Peyer's patch (tissue), 4 donors: ENCODE data around the gene TCF4. TPM values are rescaled to one million over a fixed set of nuclear protein-coding genes. Genes with fewer than 3 reads are reported as not detected.

ENCODE experiments used
- DNase-seq, 3 donors: peaks; one replicate each; pipeline ENCODE4 v3.0.0-alpha.2; 2017 to 2019
- H3K27ac ChIP-seq, 4 donors: fragments of 200-600 bp; sonication (generic); one replicate each; pipeline ENCODE4 v1.5.1; 2016 to 2019
- H3K27me3 ChIP-seq, 2 donors: fragments of 200-600 bp; sonication (generic); one replicate each; pipeline ENCODE4 v1.5.1; 2019
- H3K36me3 ChIP-seq, 3 donors: fragments of 200-600 bp; sonication (generic); one replicate each; pipeline ENCODE4 v1.5.1; 2016 to 2019
- H3K4me1 ChIP-seq, 4 donors: fragments of 200-600 bp; sonication (generic); one replicate each; pipeline ENCODE4 v1.5.1; 2016 to 2019
- H3K4me3 ChIP-seq, 4 donors: fragments of 200-600 bp; sonication (generic); 1 replicate in 3 of 4; 2 replicates in 1 of 4; pipeline ENCODE4 v1.5.1; 2016 to 2019; ENCODE audit warnings: mild to moderate bottlenecking in 1 of 4
- H3K9me3 ChIP-seq, 4 donors: fragments of 200-600 bp; sonication (generic); one replicate each; pipeline ENCODE4 v1.5.1; 2016 to 2019; ENCODE audit warnings: mild to moderate bottlenecking in 1 of 4
- CTCF ChIP-seq, 6 experiments: fragments of 450-650 bp in 4 of 6; fragments of 200-600 bp in 2 of 6; sonication (generic) in 1 of 6; IDR thresholded peaks; one replicate each; pipeline ENCODE4 v1.5.1; 2017 to 2019; ENCODE audit warnings: antibody characterized with exemption in 6 of 6, mild to moderate bottlenecking in 3 of 6, moderate library complexity in 1 of 6
- POLR2A ChIP-seq, 2 donors: fragments of 450-650 bp; IDR thresholded peaks; one replicate each; pipeline ENCODE4 v1.5.1; 2017; ENCODE audit warnings: antibody characterized with exemption in 2 of 2, mild to moderate bottlenecking in 2 of 2, moderate library complexity in 2 of 2
- total RNA-seq, 4 donors: library from RNA; depleted of rRNA; stranded (reverse); fragments of >200 nt; gene quantifications; one replicate each; pipeline ENCODE4 v1.1.0, GENCODE V29; 2016

TCF4 gene
- total RNA-seq, 4 donors from 2014 or later: 11.9 to 190 (median 33.8) TPM

- Histone ChIP-seq H3K4me1 (no peaks in the 10 kb centered on the region), H3K9me3 (no peaks in the 10 kb centered on the region), H3K4me3 (no peak overlapping the region), H3K27me3 (no peaks in the 10 kb centered on the region), H3K27ac (no peak overlapping the region), H3K36me3 (no peaks in the 10 kb centered on the region)
- TF ChIP-seq POLR2A (IDR thresholded peaks at IDR 0.05) (no peak), CTCF (IDR thresholded peaks at IDR 0.05) (no peak)
- DNase-seq: no peak
These were observed 93.1 kb downstream of the TCF4 start for GRCh38 chr18:55494899-55495298.

GRCh38 chr18:55494441-55494840, 93.6 kb downstream of the TCF4 start:
- Histone ChIP-seq H3K4me3 (no peak overlapping the region), H3K27me3 (no peaks in the 10 kb centered on the region), H3K27ac (no peak overlapping the region), H3K4me1 (peaks cover 0 to 3% (median 0%) of the 10 kb centered on the region in 4 donors), H3K36me3 (no peaks in the 10 kb centered on the region), H3K9me3 (no peaks in the 10 kb centered on the region)
- DNase-seq: no peak
- TF ChIP-seq CTCF (IDR thresholded peaks at IDR 0.05) (no peak), POLR2A (IDR thresholded peaks at IDR 0.05) (no peak)

- no peak overlapping the region for H3K27ac ChIP-seq
- peaks cover 0 to 3% (median 0%) of the 10 kb centered on the region in 4 donors for H3K4me1 ChIP-seq
- H3K36me3 ChIP-seq: no peaks in the 10 kb centered on the region
- no peaks in the 10 kb centered on the region for H3K27me3 ChIP-seq
- no peak overlapping the region for H3K4me3 ChIP-seq
- TF ChIP-seq POLR2A (IDR thresholded peaks at IDR 0.05) (no peak), CTCF (IDR thresholded peaks at IDR 0.05) (no peak)
- H3K9me3 ChIP-seq: no peaks in the 10 kb centered on the region
- DNase-seq: no peak
These were observed 96.4 kb downstream of the TCF4 start for GRCh38 chr18:55491616-55492015.

GRCh38 chr18:55489034-55489986, 98.7 kb downstream of the TCF4 start:
- H3K4me3 ChIP-seq: no peak overlapping the region
- no peak for TF ChIP-seq CTCF (IDR thresholded peaks at IDR 0.05)
- no peak for TF ChIP-seq POLR2A (IDR thresholded peaks at IDR 0.05)
- peaks cover 0 to 3% (median 0%) of the 10 kb centered on the region in 4 donors for H3K4me1 ChIP-seq
- no peak overlapping the region for H3K27ac ChIP-seq
- H3K9me3 ChIP-seq: no peaks in the 10 kb centered on the region
- DNase-seq: no peak
- no peaks in the 10 kb centered on the region for H3K27me3 ChIP-seq
- no peaks in the 10 kb centered on the region for H3K36me3 ChIP-seq

GRCh38 chr18:55488473-55488872, 99.5 kb downstream of the TCF4 start:
- Histone ChIP-seq H3K27ac (no peak overlapping the region), H3K27me3 (no peaks in the 10 kb centered on the region), H3K4me3 (no peak overlapping the region), H3K4me1 (peaks cover 0 to 3% (median 0%) of the 10 kb centered on the region in 4 donors), H3K36me3 (no peaks in the 10 kb centered on the region), H3K9me3 (no peaks in the 10 kb centered on the region)
- no peak for DNase-seq
- no peak for TF ChIP-seq POLR2A (IDR thresholded peaks at IDR 0.05)
- TF ChIP-seq CTCF (IDR thresholded peaks at IDR 0.05): no peak
